ENCODE results near the gene HOTAIR. TPM values are rescaled to one million over a fixed set of nuclear protein-coding genes. Genes with fewer than 3 reads are reported as not detected.

HOTAIR gene
- polyA plus RNA-seq, 1 experiment = 11.4 TPM

DNA sequence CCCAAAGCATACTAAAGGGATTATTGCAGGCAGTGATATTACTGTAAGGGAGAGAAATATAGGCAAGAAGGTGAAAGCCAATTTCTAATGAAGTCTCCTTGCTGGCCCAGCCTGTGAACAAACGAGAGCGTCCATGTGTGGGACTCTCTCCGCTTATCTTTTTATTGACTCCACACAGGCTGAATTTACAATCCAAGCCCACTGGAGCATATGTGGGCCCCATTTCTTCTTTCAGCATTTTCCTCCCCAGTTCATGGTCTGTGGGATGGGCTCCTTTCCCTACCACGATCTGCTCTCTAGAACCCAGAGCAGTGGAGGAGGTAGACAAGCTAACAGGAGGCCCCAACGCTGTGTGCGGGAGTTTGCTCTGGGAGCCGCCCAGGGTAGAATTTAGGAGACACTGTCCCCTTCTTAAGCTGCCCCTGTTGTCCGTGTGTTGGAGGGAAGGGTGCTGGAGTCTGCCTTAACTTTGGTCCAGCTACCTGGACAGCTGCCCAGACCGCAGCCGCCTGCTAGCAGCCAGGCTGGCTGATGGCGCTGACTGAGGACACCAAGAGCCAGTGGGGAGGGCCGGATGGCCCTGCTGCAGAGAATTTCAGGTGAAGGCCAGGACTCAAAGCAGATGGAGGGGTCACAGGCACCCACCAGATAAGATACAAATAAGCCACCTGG, 5.0 kb downstream of the HOTAIR start:
- ChIA-PET CTCF (interaction anchor here (0.8 to 1.6 kb wide), 3 partner anchors 16 to 239 kb away, joined by 3 to 6 read pairs (median 3); partner anchors contain the start of gene HOXC10), POLR2A (no interaction called here)
- no peak for DNase-seq (ENCODE audit: low read depth)
- H3K36me3 ChIP-seq (ENCODE audit: control insufficient read depth, insufficient read depth, low read length) = no peaks in the 10 kb centered on the region
- TF ChIP-seq, protein P1, sequence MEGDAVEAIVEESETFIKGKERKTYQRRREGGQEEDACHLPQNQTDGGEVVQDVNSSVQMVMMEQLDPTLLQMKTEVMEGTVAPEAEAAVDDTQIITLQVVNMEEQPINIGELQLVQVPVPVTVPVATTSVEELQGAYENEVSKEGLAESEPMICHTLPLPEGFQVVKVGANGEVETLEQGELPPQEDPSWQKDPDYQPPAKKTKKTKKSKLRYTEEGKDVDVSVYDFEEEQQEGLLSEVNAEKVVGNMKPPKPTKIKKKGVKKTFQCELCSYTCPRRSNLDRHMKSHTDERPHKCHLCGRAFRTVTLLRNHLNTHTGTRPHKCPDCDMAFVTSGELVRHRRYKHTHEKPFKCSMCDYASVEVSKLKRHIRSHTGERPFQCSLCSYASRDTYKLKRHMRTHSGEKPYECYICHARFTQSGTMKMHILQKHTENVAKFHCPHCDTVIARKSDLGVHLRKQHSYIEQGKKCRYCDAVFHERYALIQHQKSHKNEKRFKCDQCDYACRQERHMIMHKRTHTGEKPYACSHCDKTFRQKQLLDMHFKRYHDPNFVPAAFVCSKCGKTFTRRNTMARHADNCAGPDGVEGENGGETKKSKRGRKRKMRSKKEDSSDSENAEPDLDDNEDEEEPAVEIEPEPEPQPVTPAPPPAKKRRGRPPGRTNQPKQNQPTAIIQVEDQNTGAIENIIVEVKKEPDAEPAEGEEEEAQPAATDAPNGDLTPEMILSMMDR (IDR thresholded peaks at IDR 0.05; ENCODE audit: insufficient read depth, low read depth, low read length) = no peak
- no peak overlapping the region for H3K4me3 ChIP-seq (ENCODE audit: low read depth, low read length)
- H3K27me3 ChIP-seq (ENCODE audit: control insufficient read depth, insufficient read depth, low read length) = no peaks in the 10 kb centered on the region; the same call in none of the 2 replicates

- Histone ChIP-seq H3K4me3 (ENCODE audit: low read depth, low read length) (peak overlapping the region; percentile 78), H3K27me3 (ENCODE audit: control insufficient read depth, insufficient read depth, low read length) (no peaks in the 10 kb centered on the region; the same call in none of the 2 replicates), H3K36me3 (ENCODE audit: control insufficient read depth, insufficient read depth, low read length) (no peaks in the 10 kb centered on the region)
- ChIA-PET POLR2A (no interaction called here), CTCF (interaction anchor here (0.8 to 0.9 kb wide), 4 partner anchors 39 to 240 kb away, joined by 3 to 4 read pairs (median 3); no protein-coding TSS in a partner anchor)
- TF ChIP-seq, protein P1 (IDR thresholded peaks at IDR 0.05; ENCODE audit: insufficient read depth, low read depth, low read length) = no peak
- DNase-seq (ENCODE audit: low read depth) = no peak
These were observed 6.3 kb downstream of the HOTAIR start for GRCh38 chr12:53968214-53969127.

GRCh38 chr12:53967421-53967925, 7.3 kb downstream of the HOTAIR start:
- POLR2A ChIA-PET = no interaction called here
- H3K27me3 ChIP-seq (ENCODE audit: control insufficient read depth, insufficient read depth, low read length) = no peaks in the 10 kb centered on the region
- H3K36me3 ChIP-seq (ENCODE audit: control insufficient read depth, insufficient read depth, low read length) = no peaks in the 10 kb centered on the region
- DNase-seq (ENCODE audit: low read depth) = no peak
- peak overlapping the region; percentile 78 for H3K4me3 ChIP-seq (ENCODE audit: low read depth, low read length)
- TF ChIP-seq, protein P1 (IDR thresholded peaks at IDR 0.05; ENCODE audit: insufficient read depth, low read depth, low read length) = 0 out of 2 replicates have a peak, but pooled peaks have one; percentile 9
- CTCF ChIA-PET = interaction anchor here (1.3 to 1.7 kb wide), 4 partner anchors 18 to 222 kb away, joined by 3 to 6 read pairs (median 4); partner anchors contain the start of genes HOXC10 and HOXC13

- ChIA-PET CTCF (interaction anchor here (0.6 to 1.7 kb wide), 10 partner anchors 19 to 404 kb away, joined by 3 to 6 read pairs (median 4); partner anchors contain the start of genes HOXC10 and HOXC13), POLR2A (interaction anchor here (0.8 kb wide), 1 partner anchor 250 kb away, joined by 3 read pairs; no protein-coding TSS in a partner anchor)
- no peaks in the 10 kb centered on the region for H3K36me3 ChIP-seq (ENCODE audit: control insufficient read depth, insufficient read depth, low read length)
- peak overlapping the region; percentile 78 for H3K4me3 ChIP-seq (ENCODE audit: low read depth, low read length)
- TF ChIP-seq, protein P1 (IDR thresholded peaks at IDR 0.05; ENCODE audit: insufficient read depth, low read depth, low read length) = no peak
- DNase-seq (ENCODE audit: low read depth) = no peak
- H3K27me3 ChIP-seq (ENCODE audit: control insufficient read depth, insufficient read depth, low read length) = no peaks in the 10 kb centered on the region
These were observed 8.2 kb downstream of the HOTAIR start for GRCh38 chr12:53966385-53967133.

Measured in BJ (cell line).